DND-41 (cell line): ENCODE data around the gene PDIA6.

Source experiments
- CTCF ChIP-seq: IDR thresholded peaks from 2 replicates; pipeline ENCODE4 v1.5.1; 2012; ENCODE audit warnings: borderline replicate concordance, low read length, moderate library complexity, mild to moderate bottlenecking; ENCODE audit not compliant: poor library complexity, severe bottlenecking; ENCODE audit errors: extremely low read depth
- EZH2 ChIP-seq: IDR thresholded peaks from 3 replicates; pipeline ENCODE4 v1.6.1; 2012; ENCODE audit warnings: borderline replicate concordance, low read depth, mild to moderate bottlenecking, moderate library complexity, low read length, inconsistent platforms; ENCODE audit not compliant: severe bottlenecking

- no peak for TF ChIP-seq CTCF
- no peak for TF ChIP-seq EZH2
Measured at GRCh38 chr2:10862330-10862729, 49.7 kb upstream of the PDIA6 start.
